ENCODE measurements around the gene S100A13.
"Not testable (repeated sequence)": the region's sequence is repeated elsewhere in the genome, so short reads cannot be mapped to it uniquely, and the experiment has no call there.

DNA sequence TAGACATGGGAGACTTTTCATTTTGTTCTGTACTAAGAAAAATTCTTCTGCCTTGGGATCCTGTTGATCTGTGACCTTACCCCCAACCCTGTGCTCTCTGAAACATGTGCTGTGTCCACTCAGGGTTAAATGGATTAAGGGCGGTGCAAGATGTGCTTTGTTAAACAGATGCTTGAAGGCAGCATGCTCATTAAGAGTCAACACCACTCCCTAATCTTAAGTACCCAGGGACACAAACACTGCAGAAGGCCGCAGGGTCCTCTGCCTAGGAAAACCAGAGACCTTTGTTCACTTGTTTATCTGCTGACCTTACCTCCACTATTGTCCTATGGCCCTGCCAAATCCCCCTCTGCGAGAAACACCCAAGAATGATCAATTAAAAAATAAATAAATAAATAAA lies 43.8 kb downstream of the S100A13 start:
- TF ChIP-seq, protein P1, sequence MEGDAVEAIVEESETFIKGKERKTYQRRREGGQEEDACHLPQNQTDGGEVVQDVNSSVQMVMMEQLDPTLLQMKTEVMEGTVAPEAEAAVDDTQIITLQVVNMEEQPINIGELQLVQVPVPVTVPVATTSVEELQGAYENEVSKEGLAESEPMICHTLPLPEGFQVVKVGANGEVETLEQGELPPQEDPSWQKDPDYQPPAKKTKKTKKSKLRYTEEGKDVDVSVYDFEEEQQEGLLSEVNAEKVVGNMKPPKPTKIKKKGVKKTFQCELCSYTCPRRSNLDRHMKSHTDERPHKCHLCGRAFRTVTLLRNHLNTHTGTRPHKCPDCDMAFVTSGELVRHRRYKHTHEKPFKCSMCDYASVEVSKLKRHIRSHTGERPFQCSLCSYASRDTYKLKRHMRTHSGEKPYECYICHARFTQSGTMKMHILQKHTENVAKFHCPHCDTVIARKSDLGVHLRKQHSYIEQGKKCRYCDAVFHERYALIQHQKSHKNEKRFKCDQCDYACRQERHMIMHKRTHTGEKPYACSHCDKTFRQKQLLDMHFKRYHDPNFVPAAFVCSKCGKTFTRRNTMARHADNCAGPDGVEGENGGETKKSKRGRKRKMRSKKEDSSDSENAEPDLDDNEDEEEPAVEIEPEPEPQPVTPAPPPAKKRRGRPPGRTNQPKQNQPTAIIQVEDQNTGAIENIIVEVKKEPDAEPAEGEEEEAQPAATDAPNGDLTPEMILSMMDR (IDR thresholded peaks at IDR 0.05): not testable (repeated sequence)
- not testable (repeated sequence) for TF ChIP-seq POLR2A, POLR2AphosphoS5 (IDR thresholded peaks at IDR 0.05)
